NCI-H2227 (cell line): ENCODE data around the gene SAMD9.
"Not testable (repeated sequence)": the region's sequence is repeated elsewhere in the genome, so short reads cannot be mapped to it uniquely, and the experiment has no call there.

Experiments used
- DNase-seq: peaks from one replicate; lab custom pipeline; 2025; ENCODE audit not compliant: unreplicated experiment; lab: John Stamatoyannopoulos, UW

The SAMD9 gene

GRCh38 chr7:93120592-93121549, 3.1 kb upstream of the SAMD9 start:
- DNase-seq, result no peak

- no peak for DNase-seq
These were observed 1.6 kb upstream of the SAMD9 start for GRCh38 chr7:93119191-93119905.

GRCh38 chr7:93117327-93117726, 452 bp downstream of the SAMD9 start:
- DNase-seq, result no peak

GRCh38 chr7:93115796-93116195, 2.0 kb downstream of the SAMD9 start:
- DNase-seq, result no peak

- DNase-seq, result no peak
These were observed 9.8 kb downstream of the SAMD9 start for GRCh38 chr7:93108003-93108402.

GRCh38 chr7:93097388-93097787, 20.4 kb downstream of the SAMD9 start:
- DNase-seq, result no peak

- DNase-seq, result no peak
These were observed 24.9 kb downstream of the SAMD9 start for GRCh38 chr7:93092757-93093370.

GRCh38 chr7:93073357-93073756, 44.4 kb downstream of the SAMD9 start:
- DNase-seq, result not testable (repeated sequence)

GRCh38 chr7:93062599-93062998, 55.2 kb downstream of the SAMD9 start:
- DNase-seq, result no peak

GRCh38 chr7:93060865-93061264, 56.9 kb downstream of the SAMD9 start:
- no peak for DNase-seq

GRCh38 chr7:93060025-93060424, 57.8 kb downstream of the SAMD9 start:
- no peak for DNase-seq

- DNase-seq, result not testable (repeated sequence)
These were observed 61.2 kb downstream of the SAMD9 start for GRCh38 chr7:93056621-93057020.

GRCh38 chr7:93055543-93056107, 62.2 kb downstream of the SAMD9 start:
- peak; percentile 73 for DNase-seq

- no peak for DNase-seq
These were observed 62.8 kb downstream of the SAMD9 start for GRCh38 chr7:93054975-93055374.

- no peak for DNase-seq
These were observed 63.5 kb downstream of the SAMD9 start for GRCh38 chr7:93053949-93054943.

GRCh38 chr7:93053209-93053948, 64.4 kb downstream of the SAMD9 start:
- no peak for DNase-seq

- DNase-seq, result no peak
These were observed 66.1 kb downstream of the SAMD9 start for GRCh38 chr7:93051660-93052059.
